Measurements from ENCODE around the gene CDH4.

GRCh38 chr20:61420781-61421180 is 168.7 kb downstream of the CDH4 start:
- TF ChIP-seq GABPB1 (CRISPR knock-in tag; IDR thresholded peaks at IDR 0.05) (no peak), ZNF263 (CRISPR knock-in tag; IDR thresholded peaks at IDR 0.05; ENCODE audit: low read depth) (no peak), CTCF (IDR thresholded peaks at IDR 0.05) (no peak), JUN (CRISPR knock-in tag; IDR thresholded peaks at IDR 0.05) (no peak), ZSCAN18 (CRISPR knock-in tag; IDR thresholded peaks at IDR 0.05) (no peak), PRDM15 (CRISPR knock-in tag; IDR thresholded peaks at IDR 0.05) (no peak), ETV6 (CRISPR knock-in tag; IDR thresholded peaks at IDR 0.05) (no peak), ZNF671 (CRISPR knock-in tag; IDR thresholded peaks at IDR 0.05) (no peak), AR (CRISPR knock-in tag; IDR thresholded peaks at IDR 0.05) (no peak), FOXK1 (CRISPR knock-in tag; IDR thresholded peaks at IDR 0.05) (no peak)
- TF ChIP-seq, protein P1, sequence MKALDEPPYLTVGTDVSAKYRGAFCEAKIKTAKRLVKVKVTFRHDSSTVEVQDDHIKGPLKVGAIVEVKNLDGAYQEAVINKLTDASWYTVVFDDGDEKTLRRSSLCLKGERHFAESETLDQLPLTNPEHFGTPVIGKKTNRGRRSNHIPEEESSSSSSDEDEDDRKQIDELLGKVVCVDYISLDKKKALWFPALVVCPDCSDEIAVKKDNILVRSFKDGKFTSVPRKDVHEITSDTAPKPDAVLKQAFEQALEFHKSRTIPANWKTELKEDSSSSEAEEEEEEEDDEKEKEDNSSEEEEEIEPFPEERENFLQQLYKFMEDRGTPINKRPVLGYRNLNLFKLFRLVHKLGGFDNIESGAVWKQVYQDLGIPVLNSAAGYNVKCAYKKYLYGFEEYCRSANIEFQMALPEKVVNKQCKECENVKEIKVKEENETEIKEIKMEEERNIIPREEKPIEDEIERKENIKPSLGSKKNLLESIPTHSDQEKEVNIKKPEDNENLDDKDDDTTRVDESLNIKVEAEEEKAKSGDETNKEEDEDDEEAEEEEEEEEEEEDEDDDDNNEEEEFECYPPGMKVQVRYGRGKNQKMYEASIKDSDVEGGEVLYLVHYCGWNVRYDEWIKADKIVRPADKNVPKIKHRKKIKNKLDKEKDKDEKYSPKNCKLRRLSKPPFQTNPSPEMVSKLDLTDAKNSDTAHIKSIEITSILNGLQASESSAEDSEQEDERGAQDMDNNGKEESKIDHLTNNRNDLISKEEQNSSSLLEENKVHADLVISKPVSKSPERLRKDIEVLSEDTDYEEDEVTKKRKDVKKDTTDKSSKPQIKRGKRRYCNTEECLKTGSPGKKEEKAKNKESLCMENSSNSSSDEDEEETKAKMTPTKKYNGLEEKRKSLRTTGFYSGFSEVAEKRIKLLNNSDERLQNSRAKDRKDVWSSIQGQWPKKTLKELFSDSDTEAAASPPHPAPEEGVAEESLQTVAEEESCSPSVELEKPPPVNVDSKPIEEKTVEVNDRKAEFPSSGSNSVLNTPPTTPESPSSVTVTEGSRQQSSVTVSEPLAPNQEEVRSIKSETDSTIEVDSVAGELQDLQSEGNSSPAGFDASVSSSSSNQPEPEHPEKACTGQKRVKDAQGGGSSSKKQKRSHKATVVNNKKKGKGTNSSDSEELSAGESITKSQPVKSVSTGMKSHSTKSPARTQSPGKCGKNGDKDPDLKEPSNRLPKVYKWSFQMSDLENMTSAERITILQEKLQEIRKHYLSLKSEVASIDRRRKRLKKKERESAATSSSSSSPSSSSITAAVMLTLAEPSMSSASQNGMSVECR (CRISPR knock-in tag; IDR thresholded peaks at IDR 0.05; ENCODE audit: borderline replicate concordance) = no peak
- TF ChIP-seq, protein P2, sequence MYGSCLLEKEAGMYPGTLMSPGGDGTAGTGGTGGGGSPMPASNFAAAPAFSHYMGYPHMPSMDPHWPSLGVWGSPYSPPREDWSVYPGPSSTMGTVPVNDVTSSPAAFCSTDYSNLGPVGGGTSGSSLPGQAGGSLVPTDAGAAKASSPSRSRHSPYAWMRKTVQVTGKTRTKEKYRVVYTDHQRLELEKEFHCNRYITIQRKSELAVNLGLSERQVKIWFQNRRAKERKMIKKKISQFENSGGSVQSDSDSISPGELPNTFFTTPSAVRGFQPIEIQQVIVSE (CRISPR knock-in tag; IDR thresholded peaks at IDR 0.05; ENCODE audit: borderline replicate concordance) = no peak
